Lower lobe of right lung (tissue), 2 donors: ENCODE measurements around the gene TRPC1. TPM values are rescaled to one million over a fixed set of nuclear protein-coding genes. Genes with fewer than 3 reads are reported as not detected.

ENCODE experiments used
- ATAC-seq, 2 donors: fragments of 200-7000 bp; cut with Tn5 transposase; one replicate each; pipeline ENCODE4 v1.9.1; 2020 to 2022; ENCODE audit warnings: mild to moderate bottlenecking in 2 of 2, moderate library complexity in 2 of 2
- DNase-seq: peaks from one replicate; pipeline ENCODE4 v3.0.0-alpha.2; 2020
- H3K27ac ChIP-seq: fragments of 200-600 bp; one replicate; pipeline ENCODE4 v1.8.0; 2022
- H3K27me3 ChIP-seq: fragments of 200-600 bp; one replicate; pipeline ENCODE4 v1.8.0; 2022; ENCODE audit warnings: low read depth
- H3K36me3 ChIP-seq: fragments of 200-600 bp; one replicate; pipeline ENCODE4 v1.8.0; 2022; ENCODE audit warnings: mild to moderate bottlenecking
- H3K4me1 ChIP-seq: fragments of 200-600 bp; one replicate; pipeline ENCODE4 v1.8.0; 2022
- H3K4me3 ChIP-seq: fragments of 200-600 bp; one replicate; pipeline ENCODE4 v1.8.0; 2022; ENCODE audit warnings: mild to moderate bottlenecking
- H3K9me3 ChIP-seq: fragments of 200-600 bp; one replicate; pipeline ENCODE4 v1.8.0; 2022
- CTCF ChIP-seq: fragments of 200-600 bp; IDR thresholded peaks from one replicate; pipeline ENCODE4 v1.8.0; 2022; ENCODE audit warnings: antibody characterized with exemption, mild to moderate bottlenecking
- intact Hi-C: fragments of 100-400 bp; cut with DNase I; formaldehyde crosslinking; loops from one replicate; pipeline ENCODE4 v1.11.0; 2022
- total RNA-seq: library from RNA; stranded (reverse); fragmentation: NEBNext Ultra II Directional; extraction: Animal tissue kit (Norgen Biotek cat#: 25700); gene quantifications from one replicate; pipeline ENCODE4 v1.2.1, GENCODE V29; 2021
- donor health status: DM: no; HTN: yes; CAD: no; lungs with severe emphysema.

TRPC1 gene
- total RNA-seq, 1 donor from 2014 or later = 5.4 TPM

GRCh38 chr3:142716102-142716501 lies 7.7 kb upstream of the TRPC1 start:
- no peak overlapping the region for H3K4me3 ChIP-seq
- intact Hi-C loops = no loop called here
- H3K4me1 ChIP-seq = no peaks in the 10 kb centered on the region
- TF ChIP-seq CTCF = no peak
- no peak for ATAC-seq
- no peak for DNase-seq
- no peaks in the 10 kb centered on the region for H3K27me3 ChIP-seq
- H3K9me3 ChIP-seq = no peaks in the 10 kb centered on the region
- H3K27ac ChIP-seq = no peak overlapping the region
- H3K36me3 ChIP-seq = no peaks in the 10 kb centered on the region

- no peak for ATAC-seq
- no peak for TF ChIP-seq CTCF
- Histone ChIP-seq H3K27me3 (no peaks in the 10 kb centered on the region), H3K4me1 (no peaks in the 10 kb centered on the region), H3K4me3 (peak overlapping the region; percentile 71), H3K9me3 (no peaks in the 10 kb centered on the region), H3K36me3 (no peaks in the 10 kb centered on the region), H3K27ac (peak overlapping the region; percentile 84)
- intact Hi-C loops = no loop called here
- DNase-seq = no peak
Observed at GRCh38 chr3:142723665-142723967, 218 bp upstream of the TRPC1 start.

GRCh38 chr3:142724682-142725356 lies 985 bp downstream of the TRPC1 start:
- no peaks in the 10 kb centered on the region for H3K27me3 ChIP-seq
- H3K36me3 ChIP-seq = no peaks in the 10 kb centered on the region
- no peaks in the 10 kb centered on the region for H3K9me3 ChIP-seq
- ATAC-seq (peak; percentile 56 to 69), DNase-seq (peak; percentile 48)
- H3K27ac ChIP-seq = peak overlapping the region; percentile 84
- H3K4me1 ChIP-seq = no peaks in the 10 kb centered on the region
- TF ChIP-seq CTCF = no peak
- intact Hi-C loops = no loop called here
- peak overlapping the region; percentile 71 for H3K4me3 ChIP-seq

GRCh38 chr3:142725357-142725739 lies 1.5 kb downstream of the TRPC1 start:
- Histone ChIP-seq H3K36me3 (no peaks in the 10 kb centered on the region), H3K27ac (no peak overlapping the region), H3K27me3 (no peaks in the 10 kb centered on the region), H3K4me1 (no peaks in the 10 kb centered on the region), H3K4me3 (peak overlapping the region; percentile 71), H3K9me3 (no peaks in the 10 kb centered on the region)
- ATAC-seq = no peak
- no peak for DNase-seq
- no peak for TF ChIP-seq CTCF
- intact Hi-C loops = no loop called here

GRCh38 chr3:142726017-142726416 lies 2.2 kb downstream of the TRPC1 start:
- no peak overlapping the region for H3K4me3 ChIP-seq
- H3K36me3 ChIP-seq = no peaks in the 10 kb centered on the region
- no peaks in the 10 kb centered on the region for H3K27me3 ChIP-seq
- no peaks in the 10 kb centered on the region for H3K4me1 ChIP-seq
- ATAC-seq (no peak), DNase-seq (no peak)
- H3K9me3 ChIP-seq = no peaks in the 10 kb centered on the region
- intact Hi-C loops = no loop called here
- no peak for TF ChIP-seq CTCF
- no peak overlapping the region for H3K27ac ChIP-seq

- Histone ChIP-seq H3K27ac (no peak overlapping the region), H3K36me3 (no peaks in the 10 kb centered on the region), H3K4me1 (no peaks in the 10 kb centered on the region), H3K27me3 (no peaks in the 10 kb centered on the region), H3K4me3 (no peak overlapping the region), H3K9me3 (no peaks in the 10 kb centered on the region)
- DNase-seq (no peak), ATAC-seq (no peak)
- intact Hi-C loops = no loop called here
- no peak for TF ChIP-seq CTCF
Observed at GRCh38 chr3:142732066-142732465, 8.2 kb downstream of the TRPC1 start.
